ENCODE measurements around the gene LRRC1.

DNA sequence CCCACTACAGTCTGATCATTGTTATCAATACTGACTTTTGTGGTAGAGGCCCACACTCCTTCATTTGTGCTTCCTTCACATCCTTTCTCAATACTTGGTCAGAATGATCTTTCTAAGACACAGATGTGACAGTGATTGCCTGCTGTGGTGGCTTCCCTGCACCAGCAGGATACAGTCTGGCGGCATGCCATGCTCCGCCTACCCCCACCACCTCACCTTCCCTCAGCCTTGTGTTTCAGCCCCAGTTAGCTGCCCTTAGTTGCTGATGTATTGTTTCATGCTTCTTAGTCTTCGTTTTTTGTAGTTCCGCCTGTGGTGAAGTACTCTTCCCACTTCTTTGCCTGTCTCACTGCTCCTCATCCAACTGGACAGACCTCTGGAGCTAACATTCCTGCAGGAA lies 10.9 kb downstream of the LRRC1 start:
- TF ChIP-seq FOS (IDR thresholded peaks at IDR 0.05; ENCODE audit: borderline replicate concordance, insufficient read depth, low read length) (no peak), EZH2 (IDR thresholded peaks at IDR 0.05; ENCODE audit: borderline replicate concordance, low read depth, low read length, severe bottlenecking) (no peak), POLR2A (IDR thresholded peaks at IDR 0.05; ENCODE audit: low read depth, low read length) (no peak)
